Measurements from ENCODE around the gene C8B. TPM values are rescaled to one million over a fixed set of nuclear protein-coding genes. Genes with fewer than 3 reads are reported as not detected.

Gene C8B
- total RNA-seq = not detected in 2 replicates

DNA sequence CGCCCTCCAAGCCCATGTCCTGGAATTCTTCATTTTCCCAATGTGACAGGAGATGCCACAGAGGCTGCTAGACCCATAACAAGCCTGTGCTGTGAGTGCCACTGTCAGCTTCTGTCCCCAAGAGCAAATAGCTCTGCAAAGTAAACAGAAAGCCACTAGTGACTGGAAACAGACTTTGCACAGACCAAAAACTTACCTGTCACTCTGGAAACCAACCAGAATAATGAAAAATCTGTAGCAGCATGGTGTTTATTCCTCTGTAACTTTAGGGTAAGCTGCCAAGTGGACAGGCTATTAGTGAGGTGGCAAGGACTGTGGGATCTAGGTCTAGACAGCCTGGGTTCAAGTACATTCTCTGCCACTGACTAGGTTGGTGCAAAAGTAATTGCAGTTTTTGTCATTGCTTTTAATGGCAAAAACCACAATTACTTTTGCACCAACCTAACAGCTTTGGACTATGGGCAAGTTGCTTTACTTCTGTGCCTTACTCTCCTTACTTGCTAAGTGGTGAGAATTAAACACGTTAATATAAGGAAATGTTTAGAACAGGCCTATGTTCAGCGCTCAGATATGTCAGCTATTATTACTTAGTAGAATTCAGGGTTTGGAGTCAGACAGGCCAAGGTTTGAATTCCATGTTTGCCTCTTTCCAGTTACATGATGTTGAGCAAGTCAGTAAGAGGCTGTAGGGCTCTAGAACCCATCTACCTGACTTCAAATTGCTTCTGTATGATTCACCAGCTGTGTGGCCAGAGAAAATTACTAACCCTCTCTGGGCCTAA is at the start of gene C8B:
TSS of gene C8B (minus strand) at position 100 of the 782 bp plus-strand sequence. CDS start at position 33, 67 bp downstream.

Other genes with a start within 250 kb of the C8B start
- not detected in 2 replicates for gene FYB2, start 146.6 kb downstream of the C8B start, total RNA-seq
- not detected in 2 replicates for gene C8A, start 111.2 kb downstream of the C8B start, total RNA-seq